Stimulated activated naive CD8-positive, alpha-beta T cell treated with anti-CD3 and anti-CD28 coated beads, Interleukin-15, Interleukin-2, amounts not matched to agents 100 ng/mL and 50 ng/mL, for 24 hours (primary cell): ENCODE measurements around the gene TLE7.

ENCODE experiments used
- H3K27ac Mint-ChIP-seq: one replicate; pipeline ENCODE4 v1.8.0; 2021; ENCODE audit warnings: mild to moderate bottlenecking, mixed read lengths
- H3K27me3 Mint-ChIP-seq: one replicate; pipeline ENCODE4 v1.8.0; 2021; ENCODE audit warnings: mixed read lengths
- H3K36me3 Mint-ChIP-seq: one replicate; pipeline ENCODE4 v1.8.0; 2021; ENCODE audit warnings: low read depth, mixed read lengths
- H3K4me1 Mint-ChIP-seq: one replicate; pipeline ENCODE4 v1.8.0; 2021; ENCODE audit warnings: low read depth, mixed read lengths
- H3K4me3 Mint-ChIP-seq: one replicate; pipeline ENCODE4 v1.8.0; 2021; ENCODE audit warnings: mild to moderate bottlenecking, mixed read lengths
- H3K9me3 Mint-ChIP-seq: one replicate; pipeline ENCODE4 v1.8.0; 2021; ENCODE audit warnings: mixed read lengths

The TLE7 gene

GRCh38 chr16:71384073-71384724 is 57.7 kb downstream of the TLE7 start:
- no peaks in the 10 kb centered on the region for H3K36me3 Mint-ChIP-seq
- no peaks in the 10 kb centered on the region for H3K4me1 Mint-ChIP-seq
- no peak overlapping the region for H3K27ac Mint-ChIP-seq
- no peak overlapping the region for H3K4me3 Mint-ChIP-seq
- no peaks in the 10 kb centered on the region for H3K9me3 Mint-ChIP-seq
- peaks cover 34% of the 10 kb centered on the region for H3K27me3 Mint-ChIP-seq

DNA sequence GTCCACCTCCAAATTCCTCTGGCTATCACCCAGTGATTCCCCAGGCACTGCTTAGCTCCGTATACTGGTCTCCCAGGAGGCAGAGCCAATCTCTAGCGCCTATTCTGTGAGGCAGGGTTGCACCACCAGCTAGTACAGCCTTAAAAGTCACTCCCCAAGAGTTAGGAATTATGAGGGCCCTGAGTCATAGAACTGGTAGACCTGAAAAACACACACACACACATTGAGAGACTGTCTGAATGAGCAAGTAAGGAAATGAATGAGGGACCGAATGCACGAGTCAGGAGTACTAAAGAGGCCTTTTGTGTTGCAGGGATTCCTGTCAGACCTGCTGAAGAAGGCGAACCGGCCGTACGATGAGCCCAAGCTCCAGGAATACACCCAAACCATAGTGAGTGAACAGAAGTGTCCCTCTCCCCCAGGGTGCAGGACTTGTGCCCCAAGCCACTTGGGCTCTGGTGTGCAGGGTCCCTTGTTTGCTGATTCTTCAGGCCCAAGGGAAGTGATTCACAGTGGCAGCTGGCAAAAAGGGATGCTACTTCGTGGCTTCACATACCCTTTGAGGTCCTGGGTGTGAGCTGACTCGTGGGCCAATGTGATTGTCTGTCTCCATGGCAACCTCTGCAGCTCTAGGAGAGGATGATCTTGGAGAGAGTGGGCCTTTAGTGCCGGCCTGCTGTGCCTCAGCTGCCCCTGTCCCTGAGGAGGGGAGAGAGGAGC is 58.6 kb downstream of the TLE7 start:
- H3K4me1 Mint-ChIP-seq: no peaks in the 10 kb centered on the region
- no peak overlapping the region for H3K27ac Mint-ChIP-seq
- no peaks in the 10 kb centered on the region for H3K36me3 Mint-ChIP-seq
- no peak overlapping the region for H3K4me3 Mint-ChIP-seq
- H3K27me3 Mint-ChIP-seq: peaks cover 34% of the 10 kb centered on the region
- no peaks in the 10 kb centered on the region for H3K9me3 Mint-ChIP-seq

DNA sequence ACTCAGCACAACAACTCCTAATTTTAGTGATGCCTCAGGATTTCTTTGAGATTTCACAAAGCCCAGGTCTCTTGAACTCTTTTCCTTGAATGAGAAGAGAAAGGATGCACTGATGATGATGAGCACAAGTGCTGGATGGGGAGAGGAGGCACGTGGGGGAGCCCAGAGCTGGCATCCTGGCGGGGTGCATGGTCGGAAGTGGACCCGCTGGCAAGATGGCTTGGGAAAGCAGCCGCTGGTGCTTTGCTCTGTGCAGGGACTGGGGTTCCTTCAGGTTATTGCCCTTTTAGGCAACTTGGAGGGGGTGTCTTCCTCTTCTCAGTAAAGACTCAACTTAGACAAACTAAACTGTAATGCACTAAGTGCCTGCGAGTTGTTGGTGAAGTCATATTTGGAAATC is 61.0 kb downstream of the TLE7 start:
- Mint-ChIP-seq H3K27me3 (peaks cover 20% of the 10 kb centered on the region), H3K27ac (no peak overlapping the region), H3K4me3 (no peak overlapping the region), H3K9me3 (no peaks in the 10 kb centered on the region), H3K36me3 (no peaks in the 10 kb centered on the region), H3K4me1 (no peaks in the 10 kb centered on the region)
